IMR-90 (cell line): Measurements from ENCODE around the gene ASXL1. TPM values are rescaled to one million over a fixed set of nuclear protein-coding genes. Genes with fewer than 3 reads are reported as not detected.

Experiments used
- ATAC-seq: fragments of 200-7000 bp; cut with Tn5 transposase; 2 replicates; pipeline ENCODE4 v1.9.1; 2020; ENCODE audit warnings: low read depth, mild to moderate bottlenecking, moderate library complexity
- BruUV-seq: library from RNA; stranded (reverse); fragments of 400-500 nt; replicated peaks from 2 replicates; lab custom pipeline; 2021; lab: Mats Ljungman, UMichigan
- CTCF ChIA-PET: fragments of 300-600 bp; formaldehyde crosslinking; extraction: SDS; loops from one replicate; lab custom pipeline; 2021; ENCODE audit warnings: antibody characterized with exemption; lab: Yijun Ruan, JAX
- POLR2A ChIA-PET: fragments of 300-600 bp; sonication (Branson Sonifier 250); formaldehyde crosslinking; loops from one replicate; lab custom pipeline; 2022; ENCODE audit warnings: antibody characterized with exemption; ENCODE audit not compliant: unreplicated experiment; lab: Charles Lee
- DNase-seq: peaks from one replicate; pipeline ENCODE4 v3.0.0; 2013
- H2AFZ ChIP-seq: replicated peaks from 2 replicates; pipeline ENCODE3; 2013; ENCODE audit warnings: low read length, mild to moderate bottlenecking; ENCODE audit not compliant: poor library complexity
- H2AK5ac ChIP-seq: 2 replicates; pipeline ENCODE4 v1.6.1; 2013; ENCODE audit warnings: low read depth, low read length, inconsistent platforms
- H2AK9ac ChIP-seq: replicated peaks from 2 replicates; pipeline ENCODE3; 2013; ENCODE audit warnings: mild to moderate bottlenecking, low read depth, low read length, moderate library complexity; ENCODE audit not compliant: poor library complexity
- H2BK120ac ChIP-seq: 2 replicates; pipeline ENCODE4 v1.6.1; 2013; ENCODE audit warnings: low read depth, low read length, inconsistent platforms
- H2BK15ac ChIP-seq: 3 replicates; pipeline ENCODE4 v1.6.1; 2013; ENCODE audit warnings: low read depth, low read length, inconsistent platforms
- H2BK20ac ChIP-seq: 2 replicates; pipeline ENCODE4 v1.6.1; 2013; ENCODE audit warnings: low read depth, mild to moderate bottlenecking, inconsistent platforms, low read length, moderate library complexity
- H2BK5ac ChIP-seq: 2 replicates; pipeline ENCODE4 v1.6.1; 2013; ENCODE audit warnings: mild to moderate bottlenecking, low read depth, low read length, inconsistent platforms; ENCODE audit not compliant: poor library complexity, severe bottlenecking
- H3K14ac ChIP-seq: replicated peaks from 2 replicates; pipeline ENCODE4 v1.6.1; 2013; ENCODE audit warnings: low read depth, low read length, inconsistent platforms
- H3K18ac ChIP-seq: 2 replicates; pipeline ENCODE4 v1.6.1; 2013; ENCODE audit warnings: low read depth, low read length, control low read depth
- H3K23ac ChIP-seq: 2 replicates; pipeline ENCODE4 v1.6.1; 2013; ENCODE audit warnings: low read depth, low read length, inconsistent platforms
- H3K27ac ChIP-seq: 2 replicates; pipeline ENCODE4 v1.5.1; 2013; ENCODE audit warnings: mild to moderate bottlenecking, control low read depth, low read length; ENCODE audit not compliant: insufficient read depth
- H3K27me3 ChIP-seq: 2 replicates; pipeline ENCODE4 v1.6.1; 2013; ENCODE audit warnings: low read length; ENCODE audit not compliant: control insufficient read depth, insufficient read depth
- H3K36me3 ChIP-seq: 2 replicates; pipeline ENCODE4 v1.6.1; 2013; ENCODE audit warnings: low read length, mixed read lengths; ENCODE audit not compliant: control insufficient read depth, insufficient read depth
- H3K4ac ChIP-seq: 2 replicates; pipeline ENCODE4 v1.6.1; 2013; ENCODE audit warnings: low read depth, low read length, inconsistent platforms
- H3K4me1 ChIP-seq: 2 replicates; pipeline ENCODE4 v1.6.1; 2013; ENCODE audit warnings: low read length, mixed read lengths; ENCODE audit not compliant: control insufficient read depth, insufficient read depth
- H3K4me2 ChIP-seq: 2 replicates; pipeline ENCODE4 v1.6.1; 2013; ENCODE audit warnings: low read depth, mild to moderate bottlenecking, control low read depth, low read length, moderate library complexity
- H3K4me3 ChIP-seq: 2 replicates; pipeline ENCODE4 v1.5.1; 2013; ENCODE audit warnings: low read depth, mild to moderate bottlenecking, control low read depth, low read length, moderate library complexity; ENCODE audit not compliant: insufficient read depth
- H3K56ac ChIP-seq: 2 replicates; pipeline ENCODE4 v1.6.1; 2013; ENCODE audit warnings: low read length, inconsistent platforms; ENCODE audit not compliant: insufficient read depth; ENCODE audit errors: extremely low read depth
- H3K79me1 ChIP-seq, 2 experiments: 2 replicates each; pipeline ENCODE4 v1.6.1; 2013; ENCODE audit warnings: low read length in 2 of 2, inconsistent platforms in 1 of 2, low read depth in 1 of 2
- H3K9ac ChIP-seq: 2 replicates; pipeline ENCODE4 v1.6.1; 2013; ENCODE audit warnings: low read depth, low read length, control low read depth
- H3K9me1 ChIP-seq: 2 replicates; pipeline ENCODE4 v1.6.1; 2013; ENCODE audit warnings: low read length, inconsistent platforms; ENCODE audit not compliant: insufficient read depth
- H3K9me3 ChIP-seq: 2 replicates; pipeline ENCODE4 v1.6.1; 2013; ENCODE audit warnings: low read length; ENCODE audit not compliant: control insufficient read depth, insufficient read depth
- H4K20me1 ChIP-seq: 2 replicates; pipeline ENCODE4 v1.6.1; 2013; ENCODE audit warnings: low read length, inconsistent platforms; ENCODE audit not compliant: insufficient read depth
- H4K5ac ChIP-seq: 2 replicates; pipeline ENCODE4 v1.6.1; 2013; ENCODE audit warnings: mild to moderate bottlenecking, low read depth, low read length, control low read depth
- H4K8ac ChIP-seq, 2 experiments: 2 replicates each; pipeline ENCODE4 v1.6.1; 2013; ENCODE audit warnings: low read depth in 2 of 2, low read length in 2 of 2, control low read depth in 1 of 2, inconsistent platforms in 1 of 2
- H4K91ac ChIP-seq: 2 replicates; pipeline ENCODE4 v1.6.1; 2013; ENCODE audit warnings: low read depth, low read length, inconsistent platforms; ENCODE audit not compliant: insufficient read depth
- BHLHE40 ChIP-seq: fragments of 150-350 bp; IDR thresholded peaks from 2 replicates; pipeline ENCODE4 v1.6.1; 2016; ENCODE audit warnings: mild to moderate bottlenecking, low read depth, low read length
- MXI1 ChIP-seq: IDR thresholded peaks from 2 replicates; pipeline ENCODE4 v1.6.1; 2012; ENCODE audit warnings: low read depth, mild to moderate bottlenecking, low read length, moderate library complexity, borderline replicate concordance
- POLR2A ChIP-seq: IDR thresholded peaks from 2 replicates; pipeline ENCODE4 v1.6.1; 2012; ENCODE audit warnings: mild to moderate bottlenecking, low read depth, low read length
- RFX5 ChIP-seq: IDR thresholded peaks from 2 replicates; pipeline ENCODE4 v1.8.0; 2012; ENCODE audit warnings: low read depth, mild to moderate bottlenecking, low read length, moderate library complexity
- WGBS, 2 experiments: methylation state at CpG; one replicate each; pipeline versions ENCODE4 v1.1.5 to v1.1.7; 2013; ENCODE audit warnings: missing lambda C conversion rate in 2 of 2; ENCODE audit not compliant: insufficient read length in 1 of 2; ENCODE audit errors: extremely low coverage in 2 of 2; 5-methylcytosine and 5-hydroxymethylcytosine counted together
- dilution Hi-C: fragments of 300-500 bp; cut with HindIII; formaldehyde crosslinking; loops from one replicate; pipeline ENCODE4 v1.14.3; 2018; ENCODE audit warnings: low sequenced_read_pairs; ENCODE audit not compliant: unreplicated experiment
- in situ Hi-C: fragments of 300-500 bp; cut with MboI; formaldehyde crosslinking; loops from 3 replicates; pipeline ENCODE4 v1.14.3; 2019; ENCODE audit warnings: low sequenced_read_pairs, inconsistent platforms, mixed read lengths
- intact Hi-C: fragments of 100-400 bp; cut with micrococcal nuclease; formaldehyde crosslinking; loops from 2 replicates; pipeline ENCODE4 v1.10.0; 2022
- polyA plus RNA-seq, 3 experiments: library from polyadenylated mRNA; depleted of rRNA; stranded (reverse); fragments of >200 nt; gene quantifications; 2 replicates each; pipeline ENCODE4 v1.2.3, GENCODE V29; 2012; ENCODE audit warnings: low replicate concordance in 1 of 3
- total RNA-seq: library from RNA; depleted of rRNA; stranded (reverse); fragments of >200 nt; gene quantifications from 2 replicates; pipeline ENCODE4 v1.2.3, GENCODE V29; 2012
- TF ChIP-seq, protein P1 (sequence below): conservative IDR thresholded peaks from 2 replicates; pipeline ENCODE4 v1.5.1; 2012; ENCODE audit warnings: mild to moderate bottlenecking, low read depth, low read length, improper control_type of control experiment
- TF ChIP-seq, protein P2 (sequence below): fragments of 150-350 bp; IDR thresholded peaks from 2 replicates; pipeline ENCODE4 v1.6.1; 2016; ENCODE audit warnings: low read depth, mild to moderate bottlenecking, low read length, moderate library complexity, borderline replicate concordance

Gene ASXL1
- total and polyA plus RNA-seq, 2 of the 4 experiments (the other 2 are of a cell fraction): 29.9 to 37.1 TPM

- Histone ChIP-seq H2BK5ac (no peak overlapping the region), H3K9me3 (no peaks in the 10 kb centered on the region), H3K27me3 (no peaks in the 10 kb centered on the region), H3K27ac (no peak overlapping the region), H3K18ac (no peak overlapping the region), H3K4me1 (0 out of 2 replicates have a peak, but pooled peaks cover 2% of the 10 kb centered on the region), H3K4ac (no peak overlapping the region), H4K91ac (no peak overlapping the region), H3K4me2 (no peak overlapping the region), H3K23ac (no peak overlapping the region), H3K14ac (no peak overlapping the region), H3K56ac (no peak overlapping the region), H2BK20ac (no peak overlapping the region), H2BK15ac (no peak overlapping the region), H4K20me1 (peaks cover 26% of the 10 kb centered on the region), H4K8ac (no peak overlapping the region), H2AK5ac (no peak overlapping the region), H2AFZ (no peak overlapping the region), H3K79me1 (peaks cover 11 to 35% of the 10 kb centered on the region in 2 experiments), H3K36me3 (peaks cover 89% of the 10 kb centered on the region), H2AK9ac (no peak overlapping the region), H3K4me3 (no peak overlapping the region), H3K9ac (no peak overlapping the region), H2BK120ac (no peak overlapping the region), H4K5ac (no peak overlapping the region), H3K9me1 (peaks cover 8% of the 10 kb centered on the region; the same call in 1 of the 2 replicates)
- BruUV-seq: no TSS peak
- ATAC-seq (no peak), DNase-seq (no peak)
- POLR2A ChIA-PET: interaction anchor here (0.5 to 0.6 kb wide), 2 partner anchors 16 to 47 kb away, joined by 3 to 4 read pairs; no protein-coding TSS in a partner anchor
- 100% methylated on average over 3 of the region's 9 CpGs; no CpG with 5 or more reads in 1 of the 2 experiments for WGBS, 2 experiments
- dilution Hi-C loops: no loop called here
- CTCF ChIA-PET: interaction anchor here (0.6 kb wide), 1 partner anchor 294 kb away, joined by 3 read pairs; no protein-coding TSS in a partner anchor
- TF ChIP-seq, protein P1, sequence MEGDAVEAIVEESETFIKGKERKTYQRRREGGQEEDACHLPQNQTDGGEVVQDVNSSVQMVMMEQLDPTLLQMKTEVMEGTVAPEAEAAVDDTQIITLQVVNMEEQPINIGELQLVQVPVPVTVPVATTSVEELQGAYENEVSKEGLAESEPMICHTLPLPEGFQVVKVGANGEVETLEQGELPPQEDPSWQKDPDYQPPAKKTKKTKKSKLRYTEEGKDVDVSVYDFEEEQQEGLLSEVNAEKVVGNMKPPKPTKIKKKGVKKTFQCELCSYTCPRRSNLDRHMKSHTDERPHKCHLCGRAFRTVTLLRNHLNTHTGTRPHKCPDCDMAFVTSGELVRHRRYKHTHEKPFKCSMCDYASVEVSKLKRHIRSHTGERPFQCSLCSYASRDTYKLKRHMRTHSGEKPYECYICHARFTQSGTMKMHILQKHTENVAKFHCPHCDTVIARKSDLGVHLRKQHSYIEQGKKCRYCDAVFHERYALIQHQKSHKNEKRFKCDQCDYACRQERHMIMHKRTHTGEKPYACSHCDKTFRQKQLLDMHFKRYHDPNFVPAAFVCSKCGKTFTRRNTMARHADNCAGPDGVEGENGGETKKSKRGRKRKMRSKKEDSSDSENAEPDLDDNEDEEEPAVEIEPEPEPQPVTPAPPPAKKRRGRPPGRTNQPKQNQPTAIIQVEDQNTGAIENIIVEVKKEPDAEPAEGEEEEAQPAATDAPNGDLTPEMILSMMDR: no peak
- TF ChIP-seq, protein P2, sequence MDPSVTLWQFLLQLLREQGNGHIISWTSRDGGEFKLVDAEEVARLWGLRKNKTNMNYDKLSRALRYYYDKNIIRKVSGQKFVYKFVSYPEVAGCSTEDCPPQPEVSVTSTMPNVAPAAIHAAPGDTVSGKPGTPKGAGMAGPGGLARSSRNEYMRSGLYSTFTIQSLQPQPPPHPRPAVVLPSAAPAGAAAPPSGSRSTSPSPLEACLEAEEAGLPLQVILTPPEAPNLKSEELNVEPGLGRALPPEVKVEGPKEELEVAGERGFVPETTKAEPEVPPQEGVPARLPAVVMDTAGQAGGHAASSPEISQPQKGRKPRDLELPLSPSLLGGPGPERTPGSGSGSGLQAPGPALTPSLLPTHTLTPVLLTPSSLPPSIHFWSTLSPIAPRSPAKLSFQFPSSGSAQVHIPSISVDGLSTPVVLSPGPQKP: no peak
- TF ChIP-seq POLR2A (no peak), MXI1 (no peak), BHLHE40 (no peak), RFX5 (no peak)
- intact Hi-C loops: no loop called here
- in situ Hi-C loops: no loop called here
Measured at GRCh38 chr20:32449057-32449889, 91.1 kb downstream of the ASXL1 start.
